Common myeloid progenitor, CD34-positive (primary cell): ENCODE data around the gene GUCD1.
A peak's percentile ranks its signal among the peaks of the same experiment; 100 is the strongest.
"Not testable (repeated sequence)": the region's sequence is repeated elsewhere in the genome, so short reads cannot be mapped to it uniquely, and the experiment has no call there.

Experiments used
- CTCF ChIA-PET: fragments of 350-600 bp; sonication (Branson Sonifier 250); formaldehyde crosslinking; loops from one replicate; lab custom pipeline; 2021; ENCODE audit warnings: antibody characterized with exemption; lab: Charles Lee
- POLR2A ChIA-PET: fragments of 350-600 bp; sonication (Branson Sonifier 250); formaldehyde crosslinking; loops from one replicate; lab custom pipeline; 2021; ENCODE audit warnings: antibody characterized with exemption; lab: Charles Lee
- DNase-seq, 3 donors: peaks; one replicate each; pipeline versions ENCODE4 v3.0.0 to v3.0.0-alpha.2; 2013
- H3K27ac ChIP-seq, 2 experiments: 1 replicate in 1 of 2; 2 replicates in 1 of 2; pipeline ENCODE4 v1.7.0; 2013; ENCODE audit warnings: inconsistent platforms in 2 of 2, low read length in 2 of 2, mild to moderate bottlenecking in 2 of 2, low read depth in 1 of 2, moderate library complexity in 1 of 2; ENCODE audit not compliant: severe bottlenecking in 2 of 2, insufficient read depth in 1 of 2, poor library complexity in 1 of 2
- H3K27me3 ChIP-seq, 5 experiments: replicated peaks in 2 of 5; 1 replicate in 3 of 5; 2 replicates in 2 of 5; pipeline versions ENCODE4 v1.6.1 to v1.7.0; 2013; ENCODE audit warnings: low read length in 4 of 5, mild to moderate bottlenecking in 2 of 5, moderate library complexity in 2 of 5, inconsistent platforms in 1 of 5; ENCODE audit not compliant: insufficient read depth in 5 of 5, control insufficient read depth in 4 of 5
- H3K36me3 ChIP-seq, 4 experiments: 1 replicate in 2 of 4; 2 replicates in 2 of 4; pipeline versions ENCODE4 v1.6.1 to v1.7.0; 2013; ENCODE audit warnings: low read length in 3 of 4, control low read depth in 1 of 4, mild to moderate bottlenecking in 1 of 4; ENCODE audit not compliant: control insufficient read depth in 4 of 4, insufficient read depth in 4 of 4
- H3K4me1 ChIP-seq, 4 experiments: 1 replicate in 3 of 4; 2 replicates in 1 of 4; pipeline versions ENCODE4 v1.6.1 to v1.7.1; 2013; ENCODE audit warnings: low read length in 3 of 4, mild to moderate bottlenecking in 3 of 4, control low read depth in 1 of 4, inconsistent platforms in 1 of 4, moderate library complexity in 1 of 4; ENCODE audit not compliant: control insufficient read depth in 4 of 4, insufficient read depth in 4 of 4; ENCODE audit errors: control extremely low read depth in 1 of 4
- H3K4me3 ChIP-seq, 7 experiments: 1 replicate in 4 of 7; 2 replicates in 3 of 7; pipeline versions ENCODE4 v1.5.1 to v1.7.0; 2013; ENCODE audit warnings: mild to moderate bottlenecking in 7 of 7, low read length in 6 of 7, moderate library complexity in 6 of 7, inconsistent platforms in 2 of 7, low read depth in 2 of 7, control low read depth in 1 of 7; ENCODE audit not compliant: insufficient read depth in 4 of 7, control insufficient read depth in 1 of 7; ENCODE audit errors: extremely low read depth in 1 of 7
- H3K9me3 ChIP-seq, 5 experiments: 1 replicate in 4 of 5; 2 replicates in 1 of 5; pipeline versions ENCODE4 v1.6.1 to v1.7.1; 2013; ENCODE audit warnings: low read length in 4 of 5, mild to moderate bottlenecking in 2 of 5, inconsistent platforms in 1 of 5, low read depth in 1 of 5, moderate library complexity in 1 of 5; ENCODE audit not compliant: control insufficient read depth in 4 of 5, insufficient read depth in 2 of 5; ENCODE audit errors: control extremely low read depth in 1 of 5
- WGBS: methylation state at CpG from one replicate; pipeline ENCODE4 v1.1.5; 2013; ENCODE audit not compliant: insufficient coverage; 5-methylcytosine and 5-hydroxymethylcytosine counted together

The GUCD1 gene

GRCh38 chr22:24563246-24563645, 8.3 kb upstream of the GUCD1 start:
- POLR2A ChIA-PET, result no interaction called here
- no peak overlapping the region for H3K4me3 ChIP-seq
- WGBS, result 90% methylated on average over 1 of the region's 2 CpGs
- H3K27me3 ChIP-seq, result no peaks in the 10 kb centered on the region
- peaks cover 31 to 74% (median 50%) of the 10 kb centered on the region in 4 experiments for H3K36me3 ChIP-seq
- DNase-seq, result no peak
- H3K27ac ChIP-seq, result peak overlapping the region in 1 of 2 experiments; percentile 1
- H3K9me3 ChIP-seq, result no peaks in the 10 kb centered on the region
- CTCF ChIA-PET, result interaction anchor here (1.5 kb wide), 1 partner anchor 9 kb away, joined by 3 read pairs; no protein-coding TSS in a partner anchor
- H3K4me1 ChIP-seq, result peaks cover 0 to 2% (median under 1%) of the 10 kb centered on the region in 4 experiments

- ChIA-PET POLR2A (no interaction called here), CTCF (no interaction called here)
- Histone ChIP-seq H3K36me3 (peaks cover 23 to 53% (median 39%) of the 10 kb centered on the region in 4 experiments), H3K9me3 (no peaks in the 10 kb centered on the region), H3K4me3 (no peak overlapping the region), H3K27me3 (no peaks in the 10 kb centered on the region), H3K27ac (no peak overlapping the region), H3K4me1 (peaks cover 12 to 23% (median 15%) of the 10 kb centered on the region in 4 experiments)
- no peak for DNase-seq
- WGBS, result 95% methylated on average over 4 of the region's 4 CpGs
Observed at GRCh38 chr22:24559471-24559870, 4.5 kb upstream of the GUCD1 start.

- ChIA-PET CTCF (no interaction called here), POLR2A (interaction anchor here (0.6 to 1.4 kb wide), 2 partner anchors 14 to 156 kb away, joined by 3 to 6 read pairs; no protein-coding TSS in a partner anchor)
- Histone ChIP-seq H3K9me3 (no peaks in the 10 kb centered on the region), H3K4me3 (peak within 1 kb of the TSS; percentile 85 to 94 (median 92)), H3K4me1 (peaks cover 24 to 57% (median 44%) of the 10 kb centered on the region in 4 experiments), H3K27ac (peak within 1 kb of the TSS; percentile 82 to 93), H3K36me3 (peaks cover 11 to 30% (median 20%) of the 10 kb centered on the region in 4 experiments), H3K27me3 (no peaks in the 10 kb centered on the region)
- peak; percentile 98 to 99 (median 99) for DNase-seq
- under 1% methylated on average over 55 of the region's 59 CpGs for WGBS
Observed at GRCh38 chr22:24555165-24556039, 464 bp upstream of the GUCD1 start, which contains the start of gene SNRPD3. TSS of gene SNRPD3 (plus strand) at chr22:24555999. CDS start at chr22:24557675, 1,676 bp downstream.

- no peaks in the 10 kb centered on the region for H3K27me3 ChIP-seq
- H3K27ac ChIP-seq, result peak overlapping the region; percentile 80 to 92
- H3K4me1 ChIP-seq, result peaks cover 26 to 63% (median 48%) of the 10 kb centered on the region in 4 experiments
- peak overlapping the region; percentile 85 to 94 (median 90) for H3K4me3 ChIP-seq
- WGBS, result 87% methylated on average over 8 of the region's 12 CpGs
- DNase-seq, result peak in 1 of 3 donors; percentile 32
- peaks cover 6 to 32% (median 17%) of the 10 kb centered on the region in 4 experiments for H3K36me3 ChIP-seq
- CTCF ChIA-PET, result interaction anchor here (0.8 to 2.3 kb wide), 6 partner anchors 9 to 28 kb away, joined by 3 to 8 read pairs (median 3); no protein-coding TSS in a partner anchor
- H3K9me3 ChIP-seq, result no peaks in the 10 kb centered on the region
- POLR2A ChIA-PET, result interaction anchor here (0.8 to 1.4 kb wide), 2 partner anchors 11 to 12 kb away, joined by 3 to 6 read pairs; no protein-coding TSS in a partner anchor
Observed at GRCh38 chr22:24553597-24554312, 1.2 kb downstream of the GUCD1 start.

- POLR2A ChIA-PET, H3K27ac ChIP-seq, H3K27me3 ChIP-seq, DNase-seq, H3K9me3 ChIP-seq: not testable (repeated sequence)
- Histone ChIP-seq H3K4me3 (peak overlapping the region in 2 of 7 experiments; percentile 32 to 85), H3K36me3 (peaks cover 2 to 32% (median 19%) of the 10 kb centered on the region in 4 experiments), H3K4me1 (peaks cover 26 to 62% (median 48%) of the 10 kb centered on the region in 4 experiments)
- CTCF ChIA-PET, result interaction anchor here (0.8 to 2.3 kb wide), 4 partner anchors 11 to 27 kb away, joined by 3 to 8 read pairs (median 3); no protein-coding TSS in a partner anchor
- 86% methylated on average over 9 of the region's 10 CpGs for WGBS
Observed at GRCh38 chr22:24552503-24553286, 2.2 kb downstream of the GUCD1 start.

GRCh38 chr22:24550902-24551435, 4.0 kb downstream of the GUCD1 start:
- no peaks in the 10 kb centered on the region for H3K9me3 ChIP-seq
- H3K4me3 ChIP-seq, result peak overlapping the region in 1 of 7 experiments; percentile 5
- peak overlapping the region; percentile 27 to 47 for H3K27ac ChIP-seq
- CTCF ChIA-PET, result interaction anchor here (0.8 kb wide), 1 partner anchor 29 kb away, joined by 3 read pairs; no protein-coding TSS in a partner anchor
- WGBS, result 33% methylated on average over 5 of the region's 6 CpGs
- no peaks in the 10 kb centered on the region for H3K27me3 ChIP-seq
- DNase-seq, result peak in 2 of 3 donors; percentile 40 to 60
- peaks cover 13 to 46% (median 37%) of the 10 kb centered on the region in 4 experiments for H3K4me1 ChIP-seq
- POLR2A ChIA-PET, result no interaction called here
- H3K36me3 ChIP-seq, result peaks cover 2 to 45% (median 34%) of the 10 kb centered on the region in 4 experiments
